Tibial nerve (tissue), 4 donors: ENCODE measurements around the gene IER5.

ENCODE experiments used
- CTCF ChIP-seq, 5 experiments: fragments of 200-600 bp in 3 of 5; fragments of 450-650 bp in 2 of 5; sonication (generic) in 3 of 5; IDR thresholded peaks; one replicate each; pipeline ENCODE4 v1.5.1; 2016 to 2019; ENCODE audit warnings: antibody characterized with exemption in 5 of 5, mild to moderate bottlenecking in 3 of 5, moderate library complexity in 2 of 5
- EP300 ChIP-seq, 2 donors: sonication (generic); formaldehyde crosslinking; IDR thresholded peaks; one replicate each; pipeline ENCODE4 v1.6.1; 2017; ENCODE audit warnings: antibody characterized with exemption in 2 of 2, mild to moderate bottlenecking in 1 of 2
- POLR2A ChIP-seq, 2 donors: fragments of 450-650 bp; IDR thresholded peaks; one replicate each; pipeline ENCODE4 v1.6.1; 2017; ENCODE audit warnings: antibody characterized with exemption in 2 of 2, mild to moderate bottlenecking in 2 of 2, moderate library complexity in 2 of 2

GRCh38 chr1:181076852-181077251 lies 11.6 kb upstream of the IER5 start:
- TF ChIP-seq CTCF (IDR thresholded peaks at IDR 0.05) (no peak), POLR2A (IDR thresholded peaks at IDR 0.05) (no peak), EP300 (IDR thresholded peaks at IDR 0.05) (no peak)
